Measurements from ENCODE around the gene ERGIC2.
"Not testable (repeated sequence)": the region's sequence is repeated elsewhere in the genome, so short reads cannot be mapped to it uniquely, and the experiment has no call there.

Gene ERGIC2

DNA sequence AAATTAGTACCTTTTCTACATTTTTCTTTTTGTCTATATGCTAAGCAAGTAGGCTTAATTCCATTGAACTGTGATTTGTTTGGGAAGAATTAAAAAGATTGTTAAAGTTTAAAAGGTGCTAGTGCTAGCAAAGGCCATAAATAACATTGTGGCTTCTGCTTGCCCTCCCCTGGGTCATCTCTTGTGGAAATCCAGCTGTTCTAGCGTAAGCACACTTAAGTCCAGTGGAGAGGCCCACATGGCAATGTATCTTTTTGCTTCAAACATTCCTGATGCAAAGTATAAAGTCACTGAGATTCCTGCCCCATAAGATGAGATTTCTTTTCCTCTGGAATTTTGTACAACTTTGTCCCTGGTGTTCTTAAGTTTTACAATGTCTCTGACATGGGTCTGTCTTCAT, 14.4 kb upstream of the ERGIC2 start:
- Mint-ChIP-seq H3K36me3 (ENCODE audit: low read depth) (no peaks in the 10 kb centered on the region), H3K4me1 (ENCODE audit: low read depth) (peaks cover 10% of the 10 kb centered on the region), H3K27ac (no peak overlapping the region), H3K4me3 (no peak overlapping the region), H3K9me3 (peaks cover 4% of the 10 kb centered on the region), H3K27me3 (peaks cover 9% of the 10 kb centered on the region)
- DNase-seq, result no peak

DNA sequence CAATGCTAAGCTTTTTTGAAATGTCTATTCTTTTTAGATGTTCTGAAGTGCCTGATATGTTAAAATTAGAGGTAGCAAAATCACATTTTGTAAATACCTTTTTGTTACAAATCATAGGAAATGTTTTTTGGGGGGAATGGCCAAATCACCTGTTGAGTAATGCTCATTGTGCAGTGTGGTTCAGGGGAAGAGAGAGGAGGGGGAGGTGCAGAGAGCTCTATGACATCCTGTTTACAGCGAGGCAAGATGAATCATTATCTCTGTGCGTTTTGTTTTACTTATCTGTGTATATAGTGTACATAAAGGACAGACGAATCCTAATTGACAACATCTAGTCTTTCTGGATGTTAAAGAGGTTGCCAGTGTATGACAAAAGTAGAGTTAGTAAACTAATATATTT, 9.4 kb upstream of the ERGIC2 start:
- not testable (repeated sequence) for H3K36me3 Mint-ChIP-seq (ENCODE audit: low read depth); DNase-seq; H3K27me3 Mint-ChIP-seq; H3K9me3 Mint-ChIP-seq
- peak overlapping the region; percentile 18 for H3K4me3 Mint-ChIP-seq
- H3K4me1 Mint-ChIP-seq (ENCODE audit: low read depth), result peaks cover 18% of the 10 kb centered on the region
- peak overlapping the region; percentile 89 for H3K27ac Mint-ChIP-seq

- peak overlapping the region; percentile 89 for H3K27ac Mint-ChIP-seq
- H3K36me3 Mint-ChIP-seq (ENCODE audit: low read depth), result no peaks in the 10 kb centered on the region
- H3K27me3 Mint-ChIP-seq, result no peaks in the 10 kb centered on the region
- H3K4me3 Mint-ChIP-seq, result no peak overlapping the region
- DNase-seq, result no peak
- H3K9me3 Mint-ChIP-seq, result peaks cover 4% of the 10 kb centered on the region
- peaks cover 18% of the 10 kb centered on the region for H3K4me1 Mint-ChIP-seq (ENCODE audit: low read depth)
Observed at GRCh38 chr12:29389295-29389919, 8.4 kb upstream of the ERGIC2 start.

- not testable (repeated sequence) for DNase-seq; H3K36me3 Mint-ChIP-seq (ENCODE audit: low read depth); H3K9me3 Mint-ChIP-seq; H3K27ac Mint-ChIP-seq; H3K27me3 Mint-ChIP-seq; H3K4me3 Mint-ChIP-seq
- peaks cover 27% of the 10 kb centered on the region for H3K4me1 Mint-ChIP-seq (ENCODE audit: low read depth)
Observed at GRCh38 chr12:29386084-29386680, 5.2 kb upstream of the ERGIC2 start.

GRCh38 chr12:29385194-29385593, 4.2 kb upstream of the ERGIC2 start:
- H3K4me1 Mint-ChIP-seq (ENCODE audit: low read depth), result peaks cover 19% of the 10 kb centered on the region
- H3K9me3 Mint-ChIP-seq; H3K4me3 Mint-ChIP-seq; H3K27me3 Mint-ChIP-seq; DNase-seq; H3K36me3 Mint-ChIP-seq (ENCODE audit: low read depth); H3K27ac Mint-ChIP-seq: not testable (repeated sequence)

- H3K27ac Mint-ChIP-seq, result peak overlapping the region; percentile 99
Observed at GRCh38 chr12:29382251-29382650, 1.3 kb upstream of the ERGIC2 start.

GRCh38 chr12:29376118-29376517, 4.9 kb downstream of the ERGIC2 start:
- Mint-ChIP-seq H3K27me3 (no peaks in the 10 kb centered on the region), H3K4me3 (no peak overlapping the region), H3K9me3 (no peaks in the 10 kb centered on the region), H3K4me1 (ENCODE audit: low read depth) (peaks cover 51% of the 10 kb centered on the region), H3K36me3 (ENCODE audit: low read depth) (peaks cover 55% of the 10 kb centered on the region), H3K27ac (peak overlapping the region; percentile 63)
- DNase-seq, result no peak

More at GRCh38 chr12:29382251-29382650, 1.3 kb upstream of the ERGIC2 start:
- Mint-ChIP-seq H3K4me1 (ENCODE audit: low read depth) (peaks cover 40% of the 10 kb centered on the region), H3K9me3 (no peaks in the 10 kb centered on the region), H3K27me3 (no peaks in the 10 kb centered on the region), H3K36me3 (ENCODE audit: low read depth) (peaks cover 33% of the 10 kb centered on the region), H3K4me3 (peak overlapping the region; percentile 95)
- no peak for DNase-seq

- no peak overlapping the region for H3K27ac Mint-ChIP-seq
- H3K36me3 Mint-ChIP-seq (ENCODE audit: low read depth), result peaks cover 53% of the 10 kb centered on the region
- peaks cover 46% of the 10 kb centered on the region for H3K4me1 Mint-ChIP-seq (ENCODE audit: low read depth)
- H3K9me3 Mint-ChIP-seq, result no peaks in the 10 kb centered on the region
- no peaks in the 10 kb centered on the region for H3K27me3 Mint-ChIP-seq
- DNase-seq, result no peak
- no peak overlapping the region for H3K4me3 Mint-ChIP-seq
Observed at GRCh38 chr12:29374913-29375312, 6.1 kb downstream of the ERGIC2 start.

DNA sequence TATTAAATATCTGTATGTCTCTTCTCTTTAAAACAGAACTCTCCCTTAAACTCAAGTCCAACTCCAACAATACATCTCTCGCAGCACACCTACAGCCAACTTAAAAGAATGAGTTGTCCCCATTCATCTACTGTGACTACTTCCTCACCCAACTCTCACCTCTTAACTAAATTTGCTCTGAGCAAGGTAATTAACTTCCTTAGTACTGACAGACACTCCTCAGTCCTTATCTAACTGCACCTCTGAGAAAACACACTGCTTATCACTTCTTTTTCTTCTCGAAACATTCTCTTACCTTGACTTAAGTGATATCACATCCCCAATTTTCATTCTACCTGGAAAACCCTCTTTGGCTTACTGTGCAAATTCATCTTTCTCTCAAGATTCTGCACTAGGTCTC, 7.0 kb downstream of the ERGIC2 start:
- DNase-seq, result no peak
- no peak overlapping the region for H3K4me3 Mint-ChIP-seq
- H3K27ac Mint-ChIP-seq, result no peak overlapping the region
- peaks cover 37% of the 10 kb centered on the region for H3K4me1 Mint-ChIP-seq (ENCODE audit: low read depth)
- peaks cover 57% of the 10 kb centered on the region for H3K36me3 Mint-ChIP-seq (ENCODE audit: low read depth)
- H3K9me3 Mint-ChIP-seq, result no peaks in the 10 kb centered on the region
- no peaks in the 10 kb centered on the region for H3K27me3 Mint-ChIP-seq

DNA sequence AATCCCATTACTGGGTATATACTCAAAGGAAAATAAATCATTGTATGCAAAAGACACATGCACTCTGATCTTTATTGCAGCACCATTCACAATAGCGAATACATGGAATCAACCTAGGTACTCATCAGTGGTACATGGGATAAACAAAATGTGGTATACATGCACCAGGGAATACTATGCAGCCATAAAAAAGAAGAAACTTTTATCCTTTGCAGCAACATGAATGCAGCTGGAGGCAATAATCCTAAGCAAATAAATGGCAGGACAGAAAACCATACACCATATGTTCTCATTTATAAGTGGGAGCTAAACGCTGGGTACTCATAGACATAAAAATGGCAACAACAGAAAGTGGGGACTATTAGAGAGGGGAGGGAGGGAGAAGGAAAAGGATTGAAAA, 15.9 kb downstream of the ERGIC2 start:
- Mint-ChIP-seq H3K4me1 (ENCODE audit: low read depth) (peaks cover 13% of the 10 kb centered on the region), H3K9me3 (no peaks in the 10 kb centered on the region), H3K4me3 (no peak overlapping the region), H3K27me3 (no peaks in the 10 kb centered on the region), H3K27ac (no peak overlapping the region), H3K36me3 (ENCODE audit: low read depth) (peaks cover 84% of the 10 kb centered on the region)
- no peak for DNase-seq

GRCh38 chr12:29354954-29355353, 26.0 kb downstream of the ERGIC2 start:
- Mint-ChIP-seq H3K4me3 (no peak overlapping the region), H3K27ac (no peak overlapping the region), H3K36me3 (ENCODE audit: low read depth) (peaks cover 85% of the 10 kb centered on the region), H3K27me3 (no peaks in the 10 kb centered on the region), H3K4me1 (ENCODE audit: low read depth) (no peaks in the 10 kb centered on the region), H3K9me3 (no peaks in the 10 kb centered on the region)
- DNase-seq, result no peak

DNA sequence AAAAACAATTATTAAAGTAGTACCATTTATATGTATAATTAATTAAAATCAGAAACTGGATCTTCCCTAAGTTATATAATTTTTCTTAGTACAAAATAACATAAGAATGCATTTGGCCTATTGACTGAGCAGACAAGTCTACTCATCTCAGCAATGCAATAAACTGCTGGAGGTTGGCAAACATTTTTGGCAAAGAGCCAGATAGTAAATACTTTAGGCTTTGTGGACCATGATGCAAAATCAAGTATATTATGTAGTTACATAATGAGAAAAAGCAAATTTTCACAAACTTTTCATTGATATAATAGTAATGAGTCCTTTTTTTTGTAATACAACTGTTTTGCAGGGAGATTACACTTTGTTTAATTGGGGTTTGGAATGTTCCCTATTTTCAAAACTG, 30.9 kb downstream of the ERGIC2 start:
- DNase-seq, result no peak
- Mint-ChIP-seq H3K4me3 (no peak overlapping the region), H3K27me3 (no peaks in the 10 kb centered on the region), H3K36me3 (ENCODE audit: low read depth) (peaks cover 83% of the 10 kb centered on the region), H3K27ac (no peak overlapping the region), H3K9me3 (no peaks in the 10 kb centered on the region), H3K4me1 (ENCODE audit: low read depth) (peaks cover 11% of the 10 kb centered on the region)

- no peaks in the 10 kb centered on the region for H3K27me3 Mint-ChIP-seq
- H3K4me3 Mint-ChIP-seq, result no peak overlapping the region
- H3K4me1 Mint-ChIP-seq (ENCODE audit: low read depth), result peaks cover 11% of the 10 kb centered on the region
- peaks cover 85% of the 10 kb centered on the region for H3K36me3 Mint-ChIP-seq (ENCODE audit: low read depth)
- H3K27ac Mint-ChIP-seq, result peak overlapping the region; percentile 71
- no peaks in the 10 kb centered on the region for H3K9me3 Mint-ChIP-seq
- DNase-seq, result no peak
Observed at GRCh38 chr12:29346769-29347421, 34.1 kb downstream of the ERGIC2 start.

- H3K27me3 Mint-ChIP-seq, result no peaks in the 10 kb centered on the region
- peak overlapping the region; percentile 26 for H3K27ac Mint-ChIP-seq
- H3K36me3 Mint-ChIP-seq (ENCODE audit: low read depth), result peaks cover 88% of the 10 kb centered on the region
- H3K4me1 Mint-ChIP-seq (ENCODE audit: low read depth), result peaks cover 11% of the 10 kb centered on the region
- no peak overlapping the region for H3K4me3 Mint-ChIP-seq
- DNase-seq, result no peak
- no peaks in the 10 kb centered on the region for H3K9me3 Mint-ChIP-seq
Observed at GRCh38 chr12:29343022-29343799, 37.8 kb downstream of the ERGIC2 start.

- no peak overlapping the region for H3K27ac Mint-ChIP-seq
- peaks cover 82% of the 10 kb centered on the region for H3K36me3 Mint-ChIP-seq (ENCODE audit: low read depth)
- no peaks in the 10 kb centered on the region for H3K4me1 Mint-ChIP-seq (ENCODE audit: low read depth)
- H3K9me3 Mint-ChIP-seq, result no peaks in the 10 kb centered on the region
- no peak overlapping the region for H3K4me3 Mint-ChIP-seq
- H3K27me3 Mint-ChIP-seq, result no peaks in the 10 kb centered on the region
- no peak for DNase-seq
Observed at GRCh38 chr12:29337325-29337724, 43.6 kb downstream of the ERGIC2 start.

Measured in activated T-cell treated with anti-CD3 and anti-CD28 coated beads, Interleukin-2, amount 50 U/mL, for 24 hours (primary cell).